BLaER1 treated with 17β-estradiol and CSF1 and Interleukin-3, amounts not matched to agents 10 nM and 100 nM (cell line): ENCODE data around the gene FARS2.
A peak's percentile ranks its signal among the peaks of the same experiment; 100 is the strongest.

Experiments used
- H3K27ac ChIP-seq, 11 experiments: shearing (Covaris generic); formaldehyde crosslinking; 2 replicates each; pipeline ENCODE4 v1.8.1; 2022
- H3K27me3 ChIP-seq, 11 experiments: shearing (Covaris generic); formaldehyde crosslinking; 2 replicates each; pipeline ENCODE4 v1.8.1; 2022
- H3K36me3 ChIP-seq, 11 experiments: shearing (Covaris generic); formaldehyde crosslinking; 2 replicates each; pipeline ENCODE4 v1.8.1; 2022
- H3K4me1 ChIP-seq, 10 experiments: shearing (Covaris generic); formaldehyde crosslinking; 2 replicates each; pipeline ENCODE4 v1.8.1; 2022
- H3K4me2 ChIP-seq, 11 experiments: shearing (Covaris generic); formaldehyde crosslinking; 2 replicates each; pipeline ENCODE4 v1.8.1; 2022
- H3K4me3 ChIP-seq, 10 experiments: shearing (Covaris generic); formaldehyde crosslinking; 2 replicates each; pipeline ENCODE4 v1.8.1; 2022
- H3K9ac ChIP-seq, 11 experiments: shearing (Covaris generic); formaldehyde crosslinking; 2 replicates each; pipeline ENCODE4 v1.8.1; 2022
- H3K9me3 ChIP-seq, 11 experiments: shearing (Covaris generic); formaldehyde crosslinking; replicated peaks in 1 of 11; 2 replicates each; pipeline ENCODE4 v1.8.1; 2022
- H4K20me1 ChIP-seq, 11 experiments: shearing (Covaris generic); formaldehyde crosslinking; 2 replicates each; pipeline ENCODE4 v1.8.1; 2022
- Cebpa-rat ChIP-seq, 11 experiments: shearing (Covaris generic); IDR thresholded peaks; 2 replicates each; pipeline ENCODE4 v1.8.1; 2022

FARS2 gene

DNA sequence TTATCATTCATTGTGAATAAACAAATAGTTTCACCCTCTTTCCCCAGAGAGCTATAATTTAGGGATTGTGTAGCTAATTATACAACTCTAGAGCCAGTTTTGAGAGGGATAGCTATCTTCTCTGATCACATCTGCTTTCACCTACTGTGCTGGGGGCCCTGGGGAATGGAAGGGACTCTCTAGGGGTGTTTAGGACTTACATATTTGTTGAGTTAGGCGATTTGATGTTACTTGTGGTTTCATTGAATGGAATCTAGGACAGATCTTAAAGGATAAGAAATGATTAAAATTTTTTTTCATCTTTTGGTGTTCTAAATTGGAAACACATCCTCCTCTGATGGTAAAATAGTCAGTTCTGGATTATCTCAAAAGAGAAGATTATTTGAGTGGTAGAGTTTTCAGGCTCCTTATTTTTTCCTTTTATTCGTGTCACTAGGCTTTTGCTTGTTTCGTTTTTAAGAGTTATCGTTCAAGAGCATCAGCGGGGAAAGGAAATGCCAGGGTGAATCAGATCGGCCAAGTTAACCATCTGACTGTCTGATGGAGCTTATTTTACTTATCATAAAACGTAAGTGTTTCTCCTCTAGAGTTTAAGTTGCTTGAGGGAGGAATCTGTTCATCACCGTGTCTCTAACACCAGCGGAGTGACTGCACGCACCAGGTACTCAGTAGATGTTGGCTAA lies 236.7 kb downstream of the FARS2 start:
- H3K4me2 ChIP-seq: peak overlapping the region; percentile 56 to 78 (median 73)
- H3K27ac ChIP-seq: peak overlapping the region in 8 of 11 experiments; percentile 21 to 55 (median 40); a peak in 14 of 22 replicates
- peak overlapping the region in 8 of 10 experiments; percentile 4 to 48 (median 26); a peak in 8 of 20 replicates for H3K4me3 ChIP-seq
- H4K20me1 ChIP-seq: no peaks in the 10 kb centered on the region
- peaks cover 16 to 37% (median 26%) of the 10 kb centered on the region in 10 experiments; a peak in 18 of 20 replicates for H3K4me1 ChIP-seq
- no peak for TF ChIP-seq Cebpa-rat (IDR thresholded peaks at IDR 0.05)
- no peaks in the 10 kb centered on the region; a peak in 1 of 22 replicates for H3K9me3 ChIP-seq
- H3K27me3 ChIP-seq: no peaks in the 10 kb centered on the region
- H3K9ac ChIP-seq: peak overlapping the region in 9 of 11 experiments; percentile 4 to 48 (median 28); a peak in 13 of 22 replicates
- H3K36me3 ChIP-seq: peaks cover 0 to 5% (median 0%) of the 10 kb centered on the region in 11 experiments; a peak in 3 of 22 replicates

DNA sequence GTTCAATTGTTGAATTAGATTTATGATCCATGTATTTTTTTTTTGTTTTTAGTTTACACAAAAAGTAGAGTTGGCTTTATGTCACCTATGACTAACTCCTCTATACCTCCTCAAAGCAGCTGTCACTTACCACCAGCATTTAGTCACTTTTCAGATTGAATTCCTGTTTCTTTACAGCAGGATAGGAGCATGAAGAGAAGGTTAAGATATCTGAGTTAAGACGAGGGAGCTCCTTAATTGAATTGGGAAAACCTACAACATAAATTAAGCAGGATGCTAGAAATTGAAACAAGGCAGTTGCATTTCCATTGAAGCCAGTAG lies 237.2 kb downstream of the FARS2 start:
- no peak for TF ChIP-seq Cebpa-rat (IDR thresholded peaks at IDR 0.05)
- H4K20me1 ChIP-seq: no peaks in the 10 kb centered on the region
- peaks cover 0 to 5% (median 0%) of the 10 kb centered on the region in 11 experiments; a peak in 3 of 22 replicates for H3K36me3 ChIP-seq
- no peaks in the 10 kb centered on the region for H3K27me3 ChIP-seq
- H3K27ac ChIP-seq: peak overlapping the region in 8 of 11 experiments; percentile 21 to 55 (median 40); a peak in 12 of 22 replicates
- no peaks in the 10 kb centered on the region; a peak in 1 of 22 replicates for H3K9me3 ChIP-seq
- H3K4me3 ChIP-seq: peak overlapping the region in 7 of 10 experiments; percentile 4 to 48 (median 29); a peak in 6 of 20 replicates
- peaks cover 16 to 37% (median 26%) of the 10 kb centered on the region in 10 experiments; a peak in 18 of 20 replicates for H3K4me1 ChIP-seq
- H3K9ac ChIP-seq: peak overlapping the region in 8 of 11 experiments; percentile 4 to 48 (median 24); a peak in 8 of 22 replicates
- peak overlapping the region; percentile 56 to 78 (median 73) for H3K4me2 ChIP-seq

GRCh38 chr6:5499644-5500306 lies 238.5 kb downstream of the FARS2 start:
- H3K27me3 ChIP-seq: no peaks in the 10 kb centered on the region
- H3K27ac ChIP-seq: no peak overlapping the region
- H3K9me3 ChIP-seq: no peaks in the 10 kb centered on the region; a peak in 1 of 22 replicates
- H3K4me1 ChIP-seq: peaks cover 16 to 37% (median 26%) of the 10 kb centered on the region in 10 experiments; a peak in 18 of 20 replicates
- no peak for TF ChIP-seq Cebpa-rat (IDR thresholded peaks at IDR 0.05)
- peaks cover 0 to 5% (median 0%) of the 10 kb centered on the region in 11 experiments; a peak in 3 of 22 replicates for H3K36me3 ChIP-seq
- H3K4me3 ChIP-seq: no peak overlapping the region
- peak overlapping the region in 7 of 11 experiments; percentile 56 to 78 (median 67); a peak in 12 of 22 replicates for H3K4me2 ChIP-seq
- no peaks in the 10 kb centered on the region for H4K20me1 ChIP-seq
- H3K9ac ChIP-seq: no peak overlapping the region

- TF ChIP-seq Cebpa-rat (IDR thresholded peaks at IDR 0.05): no peak
- H3K36me3 ChIP-seq: peaks cover 0 to 5% (median 0%) of the 10 kb centered on the region in 11 experiments; a peak in 3 of 22 replicates
- H3K4me2 ChIP-seq: no peak overlapping the region
- H3K9ac ChIP-seq: no peak overlapping the region
- no peaks in the 10 kb centered on the region for H3K27me3 ChIP-seq
- H3K9me3 ChIP-seq: no peaks in the 10 kb centered on the region; a peak in 1 of 22 replicates
- no peaks in the 10 kb centered on the region for H4K20me1 ChIP-seq
- no peak overlapping the region for H3K4me3 ChIP-seq
- no peak overlapping the region for H3K27ac ChIP-seq
- H3K4me1 ChIP-seq: peaks cover 22 to 48% (median 39%) of the 10 kb centered on the region in 10 experiments
These were observed 240.5 kb downstream of the FARS2 start for GRCh38 chr6:5501837-5502236.

DNA sequence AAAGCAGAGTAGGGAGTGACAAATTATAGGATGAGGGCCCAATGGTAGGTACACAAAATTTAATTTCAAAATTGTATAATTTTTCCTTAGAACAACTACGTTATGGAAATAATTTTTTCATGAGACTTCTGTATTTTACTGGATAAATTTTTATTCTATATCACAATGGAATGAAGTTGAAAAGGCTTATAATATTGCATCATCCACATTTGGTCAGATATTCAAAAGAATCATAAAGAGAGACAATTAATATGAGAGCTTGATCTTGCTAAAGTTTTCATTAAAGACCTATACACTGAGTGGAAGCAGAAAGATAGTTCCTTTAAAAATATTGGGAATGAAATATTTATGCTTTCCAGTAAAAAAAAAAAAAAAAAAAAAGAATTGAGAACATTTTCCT lies 242.8 kb downstream of the FARS2 start:
- Histone ChIP-seq H3K27me3 (no peaks in the 10 kb centered on the region), H3K4me2 (no peak overlapping the region), H3K36me3 (peaks cover 0 to 5% (median 0%) of the 10 kb centered on the region in 11 experiments; a peak in 3 of 22 replicates), H3K9me3 (no peaks in the 10 kb centered on the region; a peak in 1 of 22 replicates), H4K20me1 (no peaks in the 10 kb centered on the region), H3K4me3 (no peak overlapping the region), H3K4me1 (peaks cover 10 to 49% (median 40%) of the 10 kb centered on the region in 10 experiments), H3K9ac (no peak overlapping the region), H3K27ac (no peak overlapping the region)
- TF ChIP-seq Cebpa-rat (IDR thresholded peaks at IDR 0.05): no peak

DNA sequence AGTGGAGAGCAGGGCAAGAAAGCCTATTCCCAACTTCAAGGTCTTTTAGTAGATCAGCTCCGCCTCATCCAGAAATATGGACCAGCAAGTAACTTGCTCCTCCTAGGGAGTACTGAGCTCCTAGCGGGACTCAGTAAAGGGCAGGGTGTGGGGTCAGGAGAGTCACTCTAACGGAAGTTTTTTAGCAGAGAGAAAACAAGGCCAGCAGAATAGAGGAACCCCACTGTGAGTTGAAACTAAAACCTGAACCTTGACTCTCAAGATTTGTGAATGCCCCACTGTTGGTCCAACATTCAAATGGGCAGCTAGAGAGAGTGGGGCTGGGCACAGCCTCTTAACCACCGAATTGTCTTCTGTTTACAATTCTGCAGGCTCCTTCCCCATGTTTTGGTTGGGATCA lies 244.8 kb downstream of the FARS2 start:
- Histone ChIP-seq H3K27me3 (0 out of 22 replicates have a peak, but pooled peaks cover 0 to 7% (median 0%) of the 10 kb centered on the region in 11 experiments), H3K4me3 (no peak overlapping the region), H3K4me1 (peaks cover 14 to 44% (median 32%) of the 10 kb centered on the region in 10 experiments), H3K9ac (no peak overlapping the region), H3K4me2 (peak overlapping the region; percentile 31 to 87 (median 73); a peak in 21 of 22 replicates), H3K27ac (peak overlapping the region in 5 of 11 experiments; percentile 16 to 62 (median 58); a peak in 4 of 22 replicates), H4K20me1 (0 out of 22 replicates have a peak, but pooled peaks cover 0 to 6% (median 0%) of the 10 kb centered on the region in 11 experiments), H3K9me3 (no peaks in the 10 kb centered on the region; a peak in 1 of 22 replicates), H3K36me3 (peaks cover 0 to 7% (median 0%) of the 10 kb centered on the region in 11 experiments; a peak in 1 of 22 replicates)
- no peak for TF ChIP-seq Cebpa-rat (IDR thresholded peaks at IDR 0.05)

GRCh38 chr6:5506597-5506996 lies 245.3 kb downstream of the FARS2 start:
- Histone ChIP-seq H3K9ac (peak overlapping the region in 3 of 11 experiments; percentile 45 to 69 (median 59); a peak in 5 of 22 replicates), H3K4me2 (peak overlapping the region; percentile 31 to 87 (median 73)), H4K20me1 (peaks cover 0 to 7% (median 0%) of the 10 kb centered on the region in 11 experiments; a peak in 1 of 22 replicates), H3K4me1 (peaks cover 18 to 49% (median 37%) of the 10 kb centered on the region in 10 experiments), H3K36me3 (peaks cover 0 to 7% (median 0%) of the 10 kb centered on the region in 11 experiments; a peak in 1 of 22 replicates), H3K27ac (peak overlapping the region in 6 of 11 experiments; percentile 16 to 62 (median 57); a peak in 10 of 22 replicates), H3K9me3 (no peaks in the 10 kb centered on the region; a peak in 1 of 22 replicates), H3K27me3 (0 out of 22 replicates have a peak, but pooled peaks cover 0 to 7% (median 0%) of the 10 kb centered on the region in 11 experiments), H3K4me3 (peak overlapping the region in 3 of 10 experiments; percentile 15 to 44 (median 35); a peak in 2 of 20 replicates)
- no peak for TF ChIP-seq Cebpa-rat (IDR thresholded peaks at IDR 0.05)

DNA sequence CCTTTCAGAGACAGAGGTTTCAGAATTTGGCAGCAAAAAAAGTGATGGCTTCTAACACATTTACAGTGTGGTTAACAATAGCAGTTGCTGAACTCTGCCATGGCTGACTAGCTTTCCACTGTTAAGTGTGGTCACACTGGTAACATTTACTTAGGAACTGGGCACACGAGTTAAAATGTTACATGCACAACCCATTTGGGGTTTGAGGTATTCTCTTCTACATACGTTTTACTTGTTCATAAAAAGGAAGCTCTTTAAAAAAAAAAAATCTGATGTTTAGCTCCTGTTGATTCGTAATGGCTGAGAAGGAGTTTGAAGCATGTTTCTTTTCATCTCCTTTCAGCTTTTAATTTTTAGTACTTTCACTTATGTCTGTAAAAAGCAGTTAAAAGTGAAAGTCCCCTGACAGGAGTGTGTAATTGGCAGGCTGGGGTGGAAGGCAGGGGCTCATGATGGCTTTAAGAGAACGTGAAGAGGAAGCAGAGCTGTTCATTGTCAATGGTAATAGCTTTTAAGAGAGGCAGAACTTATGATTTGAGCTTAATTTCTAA lies 245.9 kb downstream of the FARS2 start:
- peaks cover 0 to 7% (median 0%) of the 10 kb centered on the region in 11 experiments; a peak in 1 of 22 replicates for H3K36me3 ChIP-seq
- peaks cover 24 to 55% (median 43%) of the 10 kb centered on the region in 10 experiments for H3K4me1 ChIP-seq
- H4K20me1 ChIP-seq: peaks cover 0 to 10% (median 0%) of the 10 kb centered on the region in 11 experiments; a peak in 1 of 22 replicates
- peak overlapping the region in 9 of 11 experiments; percentile 3 to 69 (median 36); a peak in 13 of 22 replicates for H3K9ac ChIP-seq
- 0 out of 22 replicates have a peak, but pooled peaks cover 0 to 7% (median 0%) of the 10 kb centered on the region in 11 experiments for H3K27me3 ChIP-seq
- no peaks in the 10 kb centered on the region; a peak in 1 of 22 replicates for H3K9me3 ChIP-seq
- peak overlapping the region; percentile 31 to 87 (median 73) for H3K4me2 ChIP-seq
- TF ChIP-seq Cebpa-rat (IDR thresholded peaks at IDR 0.05): no peak
- H3K27ac ChIP-seq: peak overlapping the region in 8 of 11 experiments; percentile 16 to 62 (median 46); a peak in 13 of 22 replicates
- H3K4me3 ChIP-seq: peak overlapping the region in 4 of 10 experiments; percentile 12 to 44 (median 25); a peak in 3 of 20 replicates
